ENCODE data around the gene THSD4.

Gene THSD4

GRCh38 chr15:71830981-71831380 lies 715.7 kb downstream of the THSD4 start:
- Histone ChIP-seq H3K4me1 (ENCODE audit: control extremely low read depth in 1 of 4, control insufficient read depth in 4 of 4, insufficient read depth in 4 of 4, low read length in 3 of 4) (no peaks in the 10 kb centered on the region), H3K9me3 (ENCODE audit: control extremely low read depth in 1 of 5, control insufficient read depth in 4 of 5, insufficient read depth in 2 of 5, low read depth in 1 of 5, low read length in 4 of 5) (no peaks in the 10 kb centered on the region), H3K36me3 (ENCODE audit: control insufficient read depth in 4 of 4, insufficient read depth in 4 of 4, low read length in 3 of 4) (peaks cover 10 to 38% (median 18%) of the 10 kb centered on the region in 4 experiments), H3K27me3 (replicated peaks in 2 of 5; ENCODE audit: control insufficient read depth in 4 of 5, insufficient read depth in 5 of 5, low read length in 4 of 5) (no peaks in the 10 kb centered on the region), H3K4me3 (ENCODE audit: control insufficient read depth in 1 of 7, extremely low read depth in 1 of 7, insufficient read depth in 4 of 7, low read depth in 2 of 7, low read length in 6 of 7) (no peak overlapping the region), H3K27ac (ENCODE audit: insufficient read depth in 1 of 2, low read depth in 1 of 2, low read length in 2 of 2, poor library complexity in 1 of 2, severe bottlenecking in 2 of 2) (no peak overlapping the region)
- ChIA-PET POLR2A (no interaction called here), CTCF (no interaction called here)
- no CpG with 5 or more reads among the region's 2 CpGs for WGBS (ENCODE audit: insufficient coverage)
- DNase-seq = no peak
